ENCODE data around the gene EPHA7.

The EPHA7 gene

GRCh38 chr6:93252930-93253329, 166.4 kb downstream of the EPHA7 start:
- no peak for DNase-seq (ENCODE audit: low read depth in 1 of 2, low spot score in 1 of 2)

DNA sequence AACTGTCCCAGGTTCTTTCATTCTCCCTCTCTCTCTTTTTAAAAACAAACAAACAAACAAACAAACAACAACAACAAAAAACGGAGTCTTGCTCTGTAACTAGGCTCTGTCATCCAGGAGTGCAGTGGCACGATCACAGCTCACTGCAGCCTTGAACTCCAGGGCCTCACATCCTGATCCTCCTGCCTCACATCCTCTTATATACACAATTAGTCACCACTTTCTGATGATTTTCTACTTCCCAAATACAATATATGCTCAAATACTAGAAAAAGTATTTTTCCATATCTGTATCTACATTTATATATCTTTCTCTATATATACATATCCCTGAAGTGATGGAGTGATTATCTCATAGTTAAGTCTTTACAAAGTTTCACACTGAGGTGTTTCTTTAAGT, 170.7 kb downstream of the EPHA7 start:
- DNase-seq (ENCODE audit: low read depth in 1 of 2, low spot score in 1 of 2) = no peak

- no peak for DNase-seq (ENCODE audit: low read depth in 1 of 2, low spot score in 1 of 2)
These were observed 176.1 kb downstream of the EPHA7 start for GRCh38 chr6:93243231-93243778.

GRCh38 chr6:93242049-93242448, 177.3 kb downstream of the EPHA7 start:
- no peak for DNase-seq (ENCODE audit: low read depth in 1 of 2, low spot score in 1 of 2)

- DNase-seq (ENCODE audit: low read depth in 1 of 2, low spot score in 1 of 2) = no peak
These were observed 180.7 kb downstream of the EPHA7 start for GRCh38 chr6:93238632-93239031.

- DNase-seq (ENCODE audit: low read depth in 1 of 2, low spot score in 1 of 2) = no peak
These were observed 183.6 kb downstream of the EPHA7 start for GRCh38 chr6:93235775-93236174.

GRCh38 chr6:93226822-93227221, 192.5 kb downstream of the EPHA7 start:
- DNase-seq (ENCODE audit: low read depth in 1 of 2, low spot score in 1 of 2) = no peak

GRCh38 chr6:93222071-93222851, 197.1 kb downstream of the EPHA7 start:
- no peak for DNase-seq (ENCODE audit: low read depth in 1 of 2, low spot score in 1 of 2)

GRCh38 chr6:93219447-93219846, 199.9 kb downstream of the EPHA7 start:
- no peak for DNase-seq (ENCODE audit: low read depth in 1 of 2, low spot score in 1 of 2)

- DNase-seq (ENCODE audit: low read depth in 1 of 2, low spot score in 1 of 2) = no peak
These were observed 201.3 kb downstream of the EPHA7 start for GRCh38 chr6:93218096-93218495.

- no peak for DNase-seq (ENCODE audit: low read depth in 1 of 2, low spot score in 1 of 2)
These were observed 206.3 kb downstream of the EPHA7 start for GRCh38 chr6:93213028-93213427.

- DNase-seq (ENCODE audit: low read depth in 1 of 2, low spot score in 1 of 2) = no peak
These were observed 208.5 kb downstream of the EPHA7 start for GRCh38 chr6:93210908-93211307.

DNA sequence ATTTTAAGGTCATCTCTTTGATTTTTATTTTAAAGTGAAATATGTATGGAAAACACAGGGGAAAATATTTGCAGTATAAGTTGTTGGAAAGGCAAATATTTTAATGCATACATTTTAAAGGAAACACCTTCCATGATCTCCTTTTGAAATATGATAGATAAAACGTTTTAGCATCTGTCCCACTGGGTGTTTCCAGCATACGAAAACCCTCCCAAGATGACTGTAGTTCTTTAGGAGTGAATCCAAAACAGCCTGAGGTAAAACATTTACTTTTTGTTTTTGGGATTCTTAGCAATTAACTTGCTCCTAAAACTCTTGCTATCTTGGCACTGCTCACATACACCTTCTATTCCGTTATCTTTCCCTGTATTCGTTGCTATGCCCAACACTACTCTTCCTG, 210.0 kb downstream of the EPHA7 start:
- no peak for DNase-seq (ENCODE audit: low read depth in 1 of 2, low spot score in 1 of 2)

GRCh38 chr6:93196406-93196970, 222.9 kb downstream of the EPHA7 start:
- no peak for DNase-seq (ENCODE audit: low read depth in 1 of 2, low spot score in 1 of 2)

GRCh38 chr6:93194480-93194879, 224.9 kb downstream of the EPHA7 start:
- DNase-seq (ENCODE audit: low read depth in 1 of 2, low spot score in 1 of 2) = no peak

DNA sequence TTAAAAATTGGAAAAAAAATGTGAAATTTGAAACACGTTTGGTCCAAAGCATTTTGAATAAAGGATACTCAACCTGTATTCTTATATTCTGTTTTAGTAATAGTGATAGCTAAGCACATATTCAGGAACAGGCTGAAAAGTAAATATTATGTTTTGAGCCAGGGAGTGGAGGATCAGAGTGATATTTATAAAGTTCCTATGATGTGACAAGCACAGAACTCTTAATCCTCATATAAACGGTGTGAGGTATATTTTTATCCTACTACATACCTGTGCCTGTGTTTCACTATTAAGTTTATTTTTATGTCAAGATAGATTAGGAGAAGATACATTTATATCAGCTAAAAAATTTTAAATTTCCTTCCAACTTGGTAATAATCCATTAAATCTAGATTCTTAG, 225.5 kb downstream of the EPHA7 start:
- DNase-seq (ENCODE audit: low read depth in 1 of 2, low spot score in 1 of 2) = no peak
